Uterus (tissue), 2 donors: ENCODE measurements around the gene DOK6.

Source experiments
- CTCF ChIP-seq, 4 experiments: fragments of 200-600 bp in 2 of 4; fragments of 450-650 bp in 2 of 4; sonication (generic) in 2 of 4; IDR thresholded peaks; one replicate each; pipeline ENCODE4 v1.5.1; 2016 to 2019; ENCODE audit warnings: antibody characterized with exemption in 4 of 4, mild to moderate bottlenecking in 2 of 4, moderate library complexity in 1 of 4
- POLR2A ChIP-seq, 2 donors: fragments of 450-650 bp; IDR thresholded peaks; one replicate each; pipeline ENCODE4 v1.6.1; 2016; ENCODE audit warnings: antibody characterized with exemption in 2 of 2, mild to moderate bottlenecking in 1 of 2, moderate library complexity in 1 of 2

DNA sequence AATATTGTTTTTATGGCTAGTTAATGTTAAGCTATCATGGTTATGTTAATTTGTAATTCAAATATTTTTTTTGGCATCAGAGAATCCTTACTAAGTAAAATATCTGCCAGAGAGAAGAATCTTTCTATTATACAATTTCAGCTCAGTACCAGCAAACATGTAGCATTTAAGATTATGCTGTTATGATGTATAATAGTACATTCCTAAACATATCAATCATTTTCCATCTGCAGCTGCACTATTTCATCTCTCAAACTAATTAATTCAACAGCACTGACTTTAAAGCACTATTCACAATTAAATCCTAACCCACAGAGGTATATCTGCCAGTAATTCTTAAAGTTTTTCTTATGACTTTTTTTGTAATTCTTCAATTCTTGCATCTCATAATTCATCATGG is 296.4 kb downstream of the DOK6 start:
- TF ChIP-seq CTCF (IDR thresholded peaks at IDR 0.05) (no peak), POLR2A (IDR thresholded peaks at IDR 0.05) (no peak)
